Fibroblast of skin of right quadriceps (primary cell): ENCODE measurements around the gene NEK11.

Experiments
- DNase-seq: peaks from one replicate; pipeline ENCODE4 v3.0.0-alpha.2; 2013

The NEK11 gene

DNA sequence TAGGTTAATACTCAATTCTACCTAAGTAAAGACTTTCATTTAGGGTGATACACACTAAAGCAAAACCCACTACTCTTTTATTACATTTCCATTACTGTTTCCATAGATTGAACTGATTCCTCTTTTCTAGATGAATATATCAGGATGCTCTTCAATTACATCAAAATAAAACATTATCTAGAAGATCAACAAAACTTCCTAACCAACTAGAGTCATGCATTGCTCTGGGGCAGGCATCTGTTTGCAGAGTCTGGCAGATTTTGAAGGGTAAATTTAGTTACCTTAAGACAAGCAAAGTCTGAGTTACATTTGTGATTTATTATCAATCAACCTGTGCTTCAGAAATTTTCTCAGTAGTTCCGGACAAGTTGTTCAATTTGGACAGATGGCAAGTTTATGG, 117.1 kb downstream of the NEK11 start:
- DNase-seq: no peak

DNA sequence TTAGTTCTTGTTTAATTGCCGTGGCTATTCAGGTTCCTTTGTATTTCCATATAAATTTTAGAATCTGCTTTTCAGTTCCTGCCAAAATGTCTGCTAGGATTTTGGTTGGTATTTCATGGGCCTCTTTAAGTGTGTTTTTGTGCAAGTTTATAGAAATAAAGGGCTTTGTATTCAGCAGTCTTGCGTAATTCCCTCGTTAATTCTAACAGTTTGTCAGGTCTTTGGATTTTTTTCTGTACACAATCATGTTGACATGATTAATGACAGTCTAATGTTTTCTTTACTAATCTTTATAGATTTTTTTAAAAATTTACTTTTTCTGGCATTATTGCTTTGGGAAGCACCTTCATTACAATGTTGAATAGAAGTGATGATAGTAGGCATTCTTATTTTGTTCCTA, 120.9 kb downstream of the NEK11 start:
- peak; percentile 2 for DNase-seq

DNA sequence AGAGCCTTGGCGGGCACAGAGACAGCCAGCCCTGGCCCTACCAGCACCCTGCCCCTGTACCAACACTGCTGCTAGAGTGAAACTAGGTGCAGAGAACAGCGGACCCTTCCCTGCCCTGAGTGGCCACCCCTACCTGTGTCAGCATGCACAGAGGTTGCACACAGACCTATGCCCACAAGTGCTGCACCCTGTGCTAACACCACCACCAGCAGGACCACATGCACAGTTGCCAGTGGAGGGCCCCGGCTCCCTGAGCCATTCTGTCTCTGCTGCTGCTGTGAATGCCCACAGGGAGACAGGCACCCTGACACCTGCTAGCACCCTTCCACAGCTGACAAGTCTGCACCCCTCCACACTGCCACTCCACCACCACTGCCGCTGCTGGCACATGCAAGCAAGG, 131.8 kb downstream of the NEK11 start:
- DNase-seq: no peak

DNA sequence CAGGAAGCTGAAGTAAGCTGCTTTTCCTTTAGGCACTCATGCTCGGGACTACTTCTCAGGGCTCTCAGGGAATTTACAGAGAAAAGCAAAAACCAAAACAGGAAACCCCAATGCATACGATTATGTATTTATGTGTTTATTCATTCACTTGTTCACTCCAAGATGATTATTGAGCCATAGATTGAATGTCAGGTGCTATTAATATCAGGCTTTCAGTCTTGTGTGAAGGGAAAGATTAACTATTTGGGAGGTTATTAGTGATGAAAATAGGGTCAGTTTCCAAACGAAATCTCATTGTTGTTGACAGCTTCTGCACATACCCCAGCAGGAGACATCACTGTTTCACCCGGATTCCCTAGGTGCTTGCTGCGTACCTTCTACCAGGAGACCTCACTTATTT, 135.8 kb downstream of the NEK11 start:
- no peak for DNase-seq

DNA sequence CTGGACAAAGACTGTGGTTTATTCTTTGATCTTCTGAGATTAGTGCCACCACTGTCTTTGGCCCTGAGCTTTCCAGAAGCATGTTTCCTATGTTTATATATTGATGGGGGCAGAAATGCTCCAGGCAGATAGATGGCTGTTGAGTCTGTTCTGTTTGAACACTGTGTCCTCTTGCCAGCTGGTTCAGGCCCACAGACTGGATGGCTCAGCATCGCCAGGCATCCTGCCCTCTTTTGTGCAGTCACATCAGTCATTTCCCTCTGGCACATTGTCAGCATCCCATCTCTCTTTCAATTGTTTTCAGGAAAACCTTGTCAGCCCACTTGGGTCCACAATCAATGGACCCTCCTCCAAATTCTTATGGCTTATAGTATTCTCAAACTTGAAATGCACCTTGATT, 141.2 kb downstream of the NEK11 start:
- DNase-seq: no peak

DNA sequence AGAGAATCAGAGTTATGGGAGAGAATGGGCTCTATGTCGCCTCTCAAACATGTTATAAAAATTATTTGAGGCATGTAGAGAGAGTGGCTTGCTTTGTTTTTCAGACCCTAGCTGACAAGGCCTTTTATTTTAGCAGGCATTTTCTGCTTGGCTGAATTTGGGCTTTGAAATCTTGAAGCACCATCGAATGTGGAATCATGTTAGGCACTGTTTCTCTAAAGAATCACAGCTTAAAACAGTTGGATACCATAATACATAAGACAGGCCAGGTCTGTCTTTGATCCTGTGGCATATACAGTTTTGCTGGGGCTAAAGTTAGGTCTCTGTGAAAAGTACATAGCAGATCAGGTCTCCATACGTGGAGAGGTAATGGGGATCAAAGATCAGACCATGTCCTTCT, 142.7 kb downstream of the NEK11 start:
- no peak for DNase-seq

DNA sequence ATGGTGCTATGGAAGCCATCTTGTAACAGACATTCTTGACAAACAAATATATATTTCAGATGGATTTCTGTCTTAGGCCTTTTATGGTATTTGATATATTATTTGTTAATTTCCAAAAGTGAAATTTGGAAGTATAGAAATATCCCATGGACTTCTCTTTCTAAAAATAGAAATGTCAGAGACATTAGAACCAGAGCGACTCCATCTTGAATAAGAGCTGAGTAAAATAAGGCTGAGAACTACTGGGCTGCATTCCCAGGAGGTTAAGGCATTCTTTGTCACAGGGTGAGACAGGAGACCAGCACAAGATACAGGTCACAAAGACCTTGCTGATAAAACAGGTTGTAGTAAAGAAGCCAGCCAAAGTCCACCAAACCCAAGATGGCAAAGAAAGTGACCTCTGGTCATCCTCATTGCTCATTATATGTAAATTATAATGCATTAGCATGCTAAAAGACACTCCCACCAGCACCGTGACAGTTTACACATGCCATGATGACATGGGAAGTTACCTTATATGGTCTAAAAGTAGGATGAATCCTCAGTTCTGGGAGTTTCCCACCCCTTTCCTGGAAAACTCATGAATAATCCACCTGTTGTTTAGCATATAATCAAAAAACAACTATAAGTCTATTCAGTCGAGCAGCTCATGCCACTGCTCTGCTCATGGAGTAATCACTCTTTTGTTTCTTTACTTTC, 146.0 kb downstream of the NEK11 start:
- DNase-seq: no peak

DNA sequence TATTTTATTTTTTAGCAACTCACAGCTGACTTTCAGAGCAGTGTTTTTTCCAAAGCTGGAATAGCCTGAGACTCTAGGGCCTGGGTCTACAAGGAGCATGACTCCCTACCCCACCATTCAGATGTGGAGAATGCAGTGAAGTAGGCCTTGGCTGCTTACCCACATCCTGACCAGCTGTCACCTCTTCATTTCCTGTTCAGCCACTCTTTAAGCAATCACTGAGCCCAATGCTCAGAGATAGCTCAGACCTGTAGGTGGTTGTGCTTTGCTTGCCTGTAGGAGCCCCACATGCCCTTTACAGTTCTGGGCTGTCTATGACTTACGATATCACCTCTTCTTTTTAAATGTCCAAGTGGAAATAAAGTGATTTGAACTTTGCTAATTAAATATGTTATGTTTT, 148.1 kb downstream of the NEK11 start:
- peak; percentile 3 for DNase-seq

DNA sequence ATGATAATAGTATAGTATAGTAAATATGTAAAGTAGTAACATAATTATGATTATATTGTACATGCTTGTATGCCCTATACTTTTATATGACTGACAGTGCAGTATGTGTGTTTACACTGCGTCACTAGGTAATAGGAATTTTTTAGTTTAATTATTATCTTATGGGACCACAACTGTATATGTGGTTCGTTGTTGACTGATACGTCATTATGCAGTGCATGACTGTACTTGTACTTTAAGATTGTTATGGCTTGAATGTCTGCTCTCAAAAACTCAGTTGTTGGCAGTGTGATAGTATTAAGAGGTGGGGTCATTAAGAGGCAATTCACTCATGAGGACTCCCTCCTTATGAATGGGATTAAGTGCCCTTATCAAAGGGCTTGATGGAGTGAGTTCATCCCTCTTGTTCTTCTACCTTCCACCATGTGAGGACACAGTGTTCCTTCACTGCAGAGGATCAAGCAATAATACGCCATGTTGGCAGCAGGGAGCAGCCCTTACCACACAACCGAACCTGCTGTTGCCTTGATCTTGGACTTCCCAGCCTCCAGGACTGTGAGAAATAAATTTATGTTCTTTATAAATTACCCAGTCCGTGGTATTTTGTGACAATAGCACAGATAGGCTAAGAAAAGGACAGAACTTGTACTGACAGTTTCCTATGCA, 152.2 kb downstream of the NEK11 start:
- DNase-seq: no peak

DNA sequence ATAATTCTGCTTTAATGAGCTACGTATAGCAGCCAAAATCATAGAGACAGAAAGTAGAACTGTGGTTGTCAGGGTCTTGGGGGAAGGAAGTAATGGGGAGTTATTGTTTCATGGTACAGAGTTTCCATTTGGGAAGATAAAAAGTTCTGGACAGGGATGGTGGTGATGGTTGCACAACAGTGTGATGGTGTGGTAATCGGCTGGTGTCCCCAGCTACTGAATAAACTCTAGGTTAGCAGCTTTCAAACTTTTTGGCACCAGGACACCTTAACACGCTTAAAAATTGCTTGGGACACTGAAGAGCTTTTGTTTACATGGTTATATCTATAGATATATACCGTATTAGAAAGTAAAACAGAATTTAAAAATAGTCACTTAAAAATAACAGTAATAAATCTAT, 166.0 kb downstream of the NEK11 start:
- no peak for DNase-seq

DNA sequence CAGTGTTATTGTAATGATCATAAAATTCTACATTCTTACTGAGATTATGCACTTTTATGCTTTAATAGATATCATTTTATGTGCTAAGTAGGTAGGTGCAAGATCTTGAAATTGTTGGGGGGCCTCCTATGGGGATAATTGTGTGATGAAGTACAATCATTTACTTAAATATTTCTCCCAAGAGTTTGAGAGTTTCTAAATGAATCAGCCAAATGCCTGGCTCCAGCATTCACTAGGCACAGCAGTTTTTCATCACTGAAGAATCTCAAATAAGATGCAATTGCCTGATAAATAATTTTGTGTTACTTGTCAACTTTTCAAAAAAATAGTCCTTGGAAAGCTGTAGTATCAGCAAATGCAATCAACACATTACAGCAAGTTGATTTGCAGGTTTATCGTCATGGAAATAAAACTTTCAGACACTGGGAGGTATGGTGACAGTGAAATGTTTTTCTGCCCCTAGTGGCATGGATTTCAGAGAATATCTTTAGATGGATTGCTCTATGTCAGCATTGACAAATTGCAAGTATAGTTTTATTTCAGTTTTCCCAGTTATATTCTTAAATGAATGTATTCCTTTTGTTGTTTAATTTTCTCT, 167.1 kb downstream of the NEK11 start:
- DNase-seq: peak; percentile 19

DNA sequence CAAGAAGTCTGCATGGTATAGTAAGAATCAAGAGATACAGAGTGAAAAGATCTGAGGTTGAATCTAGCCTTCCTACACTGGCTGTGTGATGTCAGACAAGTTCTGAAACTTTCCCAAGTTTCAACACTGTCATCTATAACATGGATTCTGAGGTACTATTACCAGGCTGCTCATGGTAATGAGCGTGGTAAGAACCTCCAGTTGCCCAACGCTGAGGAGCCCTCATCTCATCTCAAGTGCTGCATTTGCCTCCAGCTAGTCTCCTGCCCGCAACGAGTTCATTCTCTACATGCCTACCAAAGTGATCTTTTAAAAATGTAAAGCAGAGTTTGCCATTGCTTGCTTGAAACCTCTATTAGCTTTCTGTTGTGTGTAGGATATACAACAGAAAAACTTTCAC, 168.1 kb downstream of the NEK11 start:
- DNase-seq: no peak

DNA sequence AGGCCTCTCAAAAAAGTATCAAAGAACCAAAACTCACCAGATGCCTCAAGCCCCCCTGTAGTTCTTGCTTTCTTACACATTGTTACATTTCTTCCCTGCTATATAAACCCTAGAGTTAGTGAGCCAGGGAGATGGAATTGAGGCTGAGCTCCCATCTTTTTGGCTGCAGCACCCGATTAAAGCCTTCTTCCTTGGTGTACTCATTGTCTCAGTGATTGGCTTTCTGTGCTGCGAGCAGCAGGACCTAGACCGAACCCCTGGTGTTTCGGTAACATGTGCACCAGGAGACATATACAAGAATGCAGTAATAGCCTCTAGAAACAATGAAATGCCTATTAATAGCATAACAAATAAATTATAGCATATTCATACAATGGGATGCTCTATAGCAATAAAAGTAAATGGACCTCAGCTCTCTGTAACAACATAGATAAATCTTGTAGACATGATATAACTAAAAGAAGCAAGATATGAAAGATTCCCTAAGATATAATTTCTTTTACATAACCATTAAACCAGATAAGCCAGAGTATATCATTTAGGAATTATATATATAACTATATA, 174.0 kb downstream of the NEK11 start:
- DNase-seq: no peak

DNA sequence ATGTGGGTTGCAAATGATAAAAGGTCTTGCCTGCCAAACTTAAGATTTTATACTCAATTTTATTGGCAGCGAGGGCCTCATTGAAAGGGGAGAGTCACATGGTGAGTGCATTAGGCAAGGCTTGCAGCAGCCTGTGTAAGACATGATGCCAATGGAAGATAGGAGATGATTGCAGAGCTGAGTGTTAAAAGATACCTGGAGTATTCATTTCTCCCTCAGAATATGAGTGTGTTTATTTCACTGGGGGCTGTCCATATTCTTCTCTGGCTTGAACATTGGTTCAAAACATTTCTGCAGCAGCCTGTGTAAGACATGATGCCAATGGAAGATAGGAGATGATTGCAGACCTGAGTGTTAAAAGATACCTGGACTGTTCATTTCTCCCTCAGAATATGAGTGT, 189.7 kb downstream of the NEK11 start:
- DNase-seq: no peak

DNA sequence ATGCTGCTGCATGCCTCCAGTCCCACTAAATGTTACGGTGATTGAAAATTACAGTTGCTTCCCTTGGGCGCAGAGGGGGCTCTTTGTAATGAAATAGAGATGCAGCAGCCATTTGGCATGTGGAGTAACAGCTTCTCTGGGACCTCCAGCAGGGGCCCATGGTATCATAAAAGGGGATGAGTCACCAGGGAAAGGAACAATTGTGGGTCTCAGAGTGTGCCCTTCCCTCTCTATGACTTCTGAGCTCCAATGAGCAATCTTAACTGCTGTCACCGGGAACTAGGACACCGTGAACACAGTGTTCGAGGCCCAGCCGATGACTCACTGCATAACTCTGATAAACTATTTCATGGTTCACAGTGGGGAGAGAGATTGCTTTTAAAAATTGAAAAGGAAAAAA, 190.1 kb downstream of the NEK11 start:
- DNase-seq: peak; percentile 86

DNA sequence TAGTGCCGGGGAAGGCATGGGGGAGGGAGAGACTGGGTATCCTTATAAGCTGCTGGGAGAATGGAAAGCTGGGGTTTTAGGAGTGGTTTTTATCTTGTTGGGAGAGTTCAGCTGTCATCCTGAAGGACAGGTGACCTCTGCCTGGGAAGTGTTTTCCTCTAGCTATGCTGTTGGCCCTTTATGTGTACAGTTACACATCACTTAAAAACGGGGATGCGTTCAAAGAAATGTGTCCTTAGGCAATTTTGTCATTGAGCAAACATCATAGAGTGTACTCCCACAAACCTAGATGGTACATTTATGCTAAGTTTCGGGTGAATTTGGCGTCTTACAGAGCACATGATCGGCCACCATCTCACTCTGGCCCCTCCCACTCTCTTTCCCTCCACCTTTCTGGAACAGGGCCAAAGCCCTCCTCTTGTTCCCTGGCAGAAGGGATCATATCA, 190.6 kb downstream of the NEK11 start:
- no peak for DNase-seq

DNA sequence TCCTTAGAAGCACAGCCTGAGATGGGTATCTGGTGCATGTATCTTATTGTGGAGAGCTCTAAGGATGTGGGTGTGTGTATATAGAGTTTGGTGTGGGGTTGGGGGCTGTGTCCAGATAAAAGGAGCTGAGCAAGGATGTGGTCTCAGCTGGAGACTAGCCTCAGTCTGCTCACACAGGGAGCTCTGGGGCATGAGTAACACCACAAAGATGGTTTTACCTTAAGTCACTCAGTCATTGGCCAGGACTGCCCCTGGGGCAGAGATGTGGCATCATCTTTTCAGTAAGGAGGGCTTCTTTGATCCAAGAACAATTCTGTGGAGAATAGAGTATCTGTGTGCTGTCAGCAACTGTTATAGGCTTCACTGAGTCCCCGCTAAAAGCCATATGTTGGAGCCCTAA, 191.5 kb downstream of the NEK11 start:
- DNase-seq: peak; percentile 65

DNA sequence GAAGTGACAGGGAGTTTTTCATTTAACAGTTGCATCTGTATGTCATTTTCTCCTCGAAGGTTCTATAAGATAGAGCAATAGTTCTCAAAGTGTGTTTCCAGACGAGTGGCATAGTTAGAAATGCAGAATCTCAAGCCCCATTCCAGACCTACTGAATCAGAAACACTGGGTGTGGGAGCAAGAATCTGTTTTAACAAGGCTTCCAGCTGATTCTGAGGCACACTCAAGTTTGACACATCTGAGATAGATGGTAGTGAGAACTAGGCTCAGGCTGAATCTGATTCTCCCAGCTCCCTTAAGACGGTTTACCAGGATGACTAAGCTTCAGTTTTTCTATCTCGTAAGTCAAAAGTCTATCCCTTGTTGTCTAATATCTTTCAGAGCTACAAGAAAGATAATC, 195.1 kb downstream of the NEK11 start:
- peak; percentile 84 for DNase-seq

DNA sequence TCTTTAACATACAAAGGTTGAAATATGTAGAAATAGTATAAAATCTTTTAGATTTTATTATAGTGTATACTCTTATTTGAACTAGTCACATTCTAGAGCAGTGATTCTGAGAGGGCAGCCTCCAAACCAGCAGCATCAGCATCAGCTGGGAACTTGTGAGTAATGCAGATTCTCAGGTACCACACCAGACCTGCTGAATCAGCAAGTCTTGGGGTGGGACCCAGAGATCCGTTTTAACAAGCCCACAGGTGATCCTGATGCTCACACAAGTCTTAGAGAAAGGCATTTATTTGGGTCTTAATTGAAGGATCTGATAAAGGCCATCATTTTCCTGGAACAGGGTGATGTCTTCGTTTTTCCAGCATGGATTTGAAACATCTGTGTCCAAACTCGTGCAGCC, 195.9 kb downstream of the NEK11 start:
- DNase-seq: no peak

DNA sequence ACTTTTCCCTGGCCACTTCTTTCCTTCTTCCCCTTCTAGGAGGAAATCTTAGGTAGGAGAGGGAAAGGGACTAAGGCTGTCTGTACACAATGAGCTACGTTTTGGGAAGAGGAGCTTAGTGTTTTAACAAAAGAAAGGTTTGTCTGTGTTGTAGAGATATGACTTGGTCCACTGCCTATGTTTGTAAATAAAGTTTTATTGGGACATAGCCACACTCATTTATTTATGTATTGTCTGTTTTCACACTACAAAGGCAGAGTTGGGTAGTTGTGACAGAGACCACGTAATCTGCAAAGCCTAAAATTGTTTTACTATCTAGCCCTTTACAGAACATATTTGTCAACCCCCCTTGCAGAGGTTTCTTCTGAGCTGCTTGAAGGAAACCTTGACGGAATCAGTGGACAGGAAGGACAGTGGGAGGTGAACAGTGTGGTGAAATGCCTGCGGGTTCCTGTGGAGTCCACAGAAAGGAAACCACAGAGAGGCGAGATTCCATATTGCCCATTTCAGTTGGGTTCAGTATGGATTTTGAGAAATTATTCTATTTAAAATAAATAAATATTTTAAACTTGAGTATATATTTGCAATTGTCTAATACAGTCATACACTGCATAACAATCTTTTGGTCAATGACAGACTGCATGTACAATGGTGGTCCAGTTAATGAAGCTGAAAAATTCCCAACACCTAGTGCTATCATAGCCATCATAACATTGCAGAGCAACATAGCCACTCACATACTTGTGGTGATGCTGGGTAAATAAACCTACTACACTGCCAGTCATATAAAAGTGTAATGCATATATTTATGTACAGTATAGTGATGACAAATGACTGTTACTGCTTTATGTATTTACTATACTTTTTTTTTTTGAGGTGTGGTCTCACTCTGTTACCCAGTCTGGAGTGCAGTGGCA, 197.0 kb downstream of the NEK11 start:
- no peak for DNase-seq

DNA sequence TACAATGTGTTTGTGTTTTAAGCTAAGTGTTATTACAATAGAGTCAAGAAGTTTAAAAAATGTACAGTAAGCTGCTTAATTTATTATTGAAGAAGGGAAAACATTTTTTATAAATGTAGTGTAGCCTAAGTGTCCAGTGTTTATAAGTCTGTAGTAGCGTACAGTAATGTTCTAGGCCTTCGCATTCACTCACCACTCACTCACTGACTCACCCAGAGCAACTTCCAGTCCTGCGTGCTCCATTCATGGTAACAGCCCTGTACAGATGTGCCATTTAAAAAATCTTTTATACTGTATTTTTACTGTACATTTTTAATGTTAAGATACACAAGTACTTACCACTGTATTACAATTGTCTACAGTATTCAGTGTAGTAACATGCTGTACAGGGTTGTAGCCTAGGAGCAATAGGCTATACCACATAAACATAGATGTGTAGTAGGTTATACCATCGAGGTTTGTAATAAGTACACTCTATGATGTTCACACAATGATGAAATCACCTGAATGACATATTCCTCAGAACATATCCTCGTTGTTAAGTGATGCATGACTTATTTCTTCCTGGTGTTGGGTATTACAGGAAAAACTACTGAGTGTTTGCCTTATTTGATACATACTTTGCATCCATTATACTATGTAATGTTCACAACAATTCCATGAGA, 198.3 kb downstream of the NEK11 start:
- peak; percentile 20 for DNase-seq

DNA sequence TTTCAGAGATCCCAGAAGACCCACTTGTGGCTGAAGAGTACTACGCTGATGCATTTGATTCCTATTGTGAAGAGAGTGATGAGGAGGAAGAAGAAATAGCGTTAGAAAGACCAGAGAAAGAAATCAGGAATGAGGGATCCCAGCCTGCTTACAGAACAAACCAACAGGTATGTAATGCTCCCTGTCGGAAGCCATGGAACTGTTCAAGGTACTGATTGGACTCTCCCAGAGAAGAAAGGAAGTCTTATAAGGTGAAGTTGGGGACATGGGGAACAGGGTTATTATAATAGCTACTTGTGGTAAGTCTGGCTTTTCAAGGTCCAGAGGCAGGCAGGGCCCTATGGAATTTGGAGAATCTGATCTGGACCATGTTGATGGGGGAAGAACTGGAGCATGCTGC, 201.8 kb downstream of the NEK11 start:
- no peak for DNase-seq
